ENCODE data around the gene FLRT1. TPM values are rescaled to one million over a fixed set of nuclear protein-coding genes. Genes with fewer than 3 reads are reported as not detected.
"Not testable (repeated sequence)": the region's sequence is repeated elsewhere in the genome, so short reads cannot be mapped to it uniquely, and the experiment has no call there.

FLRT1 gene
- total RNA-seq, 1 donor: not detected

DNA sequence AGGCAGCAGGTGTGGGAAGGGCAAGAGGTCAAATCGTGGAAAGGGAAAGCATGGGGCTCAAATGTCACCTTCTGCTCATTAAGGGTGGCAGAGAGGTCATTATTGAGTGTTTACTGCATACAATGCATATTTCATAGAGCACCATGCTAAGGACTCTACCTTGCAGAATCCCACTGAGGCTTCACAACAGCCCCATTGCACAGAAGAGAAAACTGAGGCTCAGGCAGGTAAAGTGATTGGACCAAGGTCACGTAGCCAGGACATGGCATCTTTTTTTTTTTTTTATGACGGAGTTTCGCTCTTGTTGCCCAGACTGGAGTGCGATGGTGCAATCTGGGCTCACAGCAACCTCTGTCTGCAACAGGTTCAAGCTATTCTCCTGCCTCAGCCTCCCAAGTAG, 7.8 kb downstream of the FLRT1 start:
- no peak overlapping the region for H3K4me3 ChIP-seq (ENCODE audit: low read length)
- no peaks in the 10 kb centered on the region for H3K9me3 ChIP-seq (ENCODE audit: low read depth, low read length)
- H3K4me1 ChIP-seq (ENCODE audit: insufficient read depth, low read length): no peaks in the 10 kb centered on the region
- H3K27me3 ChIP-seq (ENCODE audit: insufficient read depth, low read length): no peaks in the 10 kb centered on the region

DNA sequence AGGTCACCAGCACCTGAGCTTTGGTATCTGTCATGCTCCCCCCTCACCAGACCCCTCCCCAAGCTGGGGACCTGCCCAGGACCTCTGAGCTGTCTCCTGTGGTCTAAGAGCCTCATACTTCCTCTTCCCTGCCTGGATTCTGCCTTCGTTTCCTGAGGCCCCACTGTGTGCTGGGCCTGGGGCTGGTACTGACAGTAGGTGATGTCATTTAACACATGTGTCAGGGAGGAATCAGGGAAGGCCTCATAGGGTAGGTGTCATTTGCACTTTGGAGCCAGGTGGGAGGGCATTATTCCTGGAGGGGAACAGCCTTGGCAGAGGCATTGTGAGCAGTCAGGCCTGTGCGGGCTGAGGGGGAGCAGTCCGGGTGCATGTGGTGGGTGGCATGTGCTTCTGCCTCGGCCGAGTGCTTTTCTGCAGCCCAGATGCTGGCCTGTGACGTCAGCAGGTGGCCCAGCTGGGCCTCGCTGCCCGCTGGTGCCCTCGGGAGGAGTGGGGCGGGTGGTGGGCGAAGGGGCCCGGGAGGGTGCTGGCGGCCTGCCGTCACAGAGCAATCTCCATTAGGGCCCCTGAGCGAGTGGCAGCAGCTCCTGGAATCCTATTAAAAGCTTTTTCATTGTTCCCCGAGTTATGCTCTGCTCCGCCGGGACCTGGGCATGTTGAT, 9.1 kb downstream of the FLRT1 start:
- Histone ChIP-seq H3K9me3 (ENCODE audit: low read depth, low read length) (no peaks in the 10 kb centered on the region), H3K4me1 (ENCODE audit: insufficient read depth, low read length) (no peaks in the 10 kb centered on the region), H3K27me3 (ENCODE audit: insufficient read depth, low read length) (no peaks in the 10 kb centered on the region), H3K4me3 (ENCODE audit: low read length) (no peak overlapping the region)

DNA sequence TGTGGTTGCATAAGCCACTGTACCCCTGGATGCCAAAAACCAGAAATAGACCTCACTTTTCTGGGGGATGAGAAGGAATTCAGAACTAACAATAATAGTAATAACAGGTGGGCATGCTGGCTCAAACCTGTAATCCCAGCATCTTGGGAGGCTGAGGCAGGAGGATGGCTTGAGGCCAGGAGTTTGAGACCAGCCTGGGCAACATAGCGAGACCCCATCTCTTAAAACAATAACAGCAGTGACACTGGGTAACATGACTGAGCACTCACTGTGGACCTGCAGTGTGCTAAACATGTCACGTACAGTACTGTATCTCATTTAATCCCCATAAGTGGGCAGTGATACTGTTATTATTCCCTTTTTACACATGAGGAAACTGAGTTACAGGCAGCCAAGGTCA, 10.0 kb downstream of the FLRT1 start:
- Histone ChIP-seq H3K4me1 (ENCODE audit: insufficient read depth, low read length) (no peaks in the 10 kb centered on the region), H3K4me3 (ENCODE audit: low read length) (no peak overlapping the region), H3K27me3 (ENCODE audit: insufficient read depth, low read length) (no peaks in the 10 kb centered on the region), H3K9me3 (ENCODE audit: low read depth, low read length) (no peaks in the 10 kb centered on the region)

GRCh38 chr11:64047373-64047772, 11.6 kb downstream of the FLRT1 start:
- not testable (repeated sequence) for H3K9me3 ChIP-seq (ENCODE audit: low read depth, low read length); H3K4me1 ChIP-seq (ENCODE audit: insufficient read depth, low read length); H3K27me3 ChIP-seq (ENCODE audit: insufficient read depth, low read length); H3K4me3 ChIP-seq (ENCODE audit: low read length)

DNA sequence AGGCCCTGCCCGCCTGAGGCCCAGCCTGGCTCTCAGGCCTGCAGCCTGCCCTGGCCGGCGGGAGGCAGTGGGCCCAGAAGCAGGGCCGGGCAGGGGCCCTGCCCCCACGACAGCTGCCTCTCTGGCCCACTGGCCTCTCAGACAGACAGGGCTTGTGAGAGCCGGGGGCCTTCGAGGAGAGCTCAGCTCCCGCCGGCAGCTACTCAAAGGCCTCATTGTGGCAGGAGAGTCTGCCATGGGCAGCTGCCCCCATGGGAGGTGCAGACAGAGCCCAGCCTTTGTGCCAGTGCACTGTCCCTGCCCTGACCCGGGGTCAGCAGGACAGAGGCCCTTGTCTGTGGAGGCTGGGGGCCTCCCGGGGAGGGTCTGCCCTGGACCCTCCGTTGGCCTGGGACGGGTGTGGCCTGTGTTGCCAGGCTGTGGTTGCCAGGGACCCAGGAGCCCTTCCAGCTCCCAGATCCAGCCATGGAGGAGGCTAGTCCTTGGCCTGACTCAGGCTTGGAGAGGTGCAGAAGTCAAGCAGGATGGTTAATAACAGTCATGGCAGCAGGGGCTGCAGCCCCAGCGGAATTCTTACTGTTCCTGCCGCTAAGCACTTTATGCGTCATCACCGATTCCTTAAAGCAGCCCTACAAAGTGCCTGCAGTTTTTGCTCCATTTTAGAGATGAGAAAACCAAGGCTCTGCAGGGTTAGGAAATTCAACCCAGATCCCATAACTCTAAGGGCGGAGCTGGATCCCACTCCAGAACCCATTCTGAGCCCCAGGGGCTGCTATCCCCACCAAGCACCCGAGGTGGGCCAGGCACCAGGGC, 12.5 kb downstream of the FLRT1 start:
- Histone ChIP-seq H3K4me3 (ENCODE audit: low read length) (no peak overlapping the region), H3K9me3 (ENCODE audit: low read depth, low read length) (no peaks in the 10 kb centered on the region), H3K27me3 (ENCODE audit: insufficient read depth, low read length) (no peaks in the 10 kb centered on the region), H3K4me1 (ENCODE audit: insufficient read depth, low read length) (no peaks in the 10 kb centered on the region)

DNA sequence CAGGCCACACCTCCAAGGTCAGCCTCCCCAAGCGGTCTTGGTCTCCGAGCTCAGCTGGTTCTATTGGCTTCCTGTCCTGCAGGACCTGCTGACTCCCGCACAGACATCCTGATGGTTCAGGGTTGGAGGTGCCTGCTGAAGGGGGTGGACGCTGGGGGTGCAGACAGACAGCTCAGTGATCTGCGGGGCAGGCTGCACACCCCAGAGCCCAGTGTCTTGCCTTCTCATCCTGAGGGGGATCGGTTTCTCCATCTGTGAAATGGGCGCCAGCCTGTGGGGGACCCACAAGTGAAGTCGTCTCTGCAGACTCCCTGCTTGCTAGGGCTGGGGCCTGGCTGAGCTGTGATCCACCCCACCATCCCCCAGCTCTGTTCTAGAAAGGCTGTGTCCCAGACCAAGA, 13.8 kb downstream of the FLRT1 start:
- Histone ChIP-seq H3K4me3 (ENCODE audit: low read length) (no peak overlapping the region), H3K4me1 (ENCODE audit: insufficient read depth, low read length) (no peaks in the 10 kb centered on the region), H3K27me3 (ENCODE audit: insufficient read depth, low read length) (no peaks in the 10 kb centered on the region), H3K9me3 (ENCODE audit: low read depth, low read length) (no peaks in the 10 kb centered on the region)

- Histone ChIP-seq H3K27me3 (ENCODE audit: insufficient read depth, low read length) (no peaks in the 10 kb centered on the region), H3K4me3 (ENCODE audit: low read length) (no peak overlapping the region), H3K9me3 (ENCODE audit: low read depth, low read length) (no peaks in the 10 kb centered on the region), H3K4me1 (ENCODE audit: insufficient read depth, low read length) (no peaks in the 10 kb centered on the region)
Observed at GRCh38 chr11:64051297-64051696, 15.6 kb downstream of the FLRT1 start.

- Histone ChIP-seq H3K9me3 (ENCODE audit: low read depth, low read length) (no peaks in the 10 kb centered on the region), H3K4me1 (ENCODE audit: insufficient read depth, low read length) (no peaks in the 10 kb centered on the region), H3K4me3 (ENCODE audit: low read length) (no peak overlapping the region), H3K27me3 (ENCODE audit: insufficient read depth, low read length) (no peaks in the 10 kb centered on the region)
Observed at GRCh38 chr11:64052436-64052835, 16.7 kb downstream of the FLRT1 start.

- H3K4me1 ChIP-seq (ENCODE audit: insufficient read depth, low read length): no peaks in the 10 kb centered on the region
Observed at GRCh38 chr11:64052938-64053622, 17.3 kb downstream of the FLRT1 start.

GRCh38 chr11:64053699-64054098, 18.0 kb downstream of the FLRT1 start:
- Histone ChIP-seq H3K4me3 (ENCODE audit: low read length) (no peak overlapping the region), H3K4me1 (ENCODE audit: insufficient read depth, low read length) (no peaks in the 10 kb centered on the region), H3K9me3 (ENCODE audit: low read depth, low read length) (no peaks in the 10 kb centered on the region), H3K27me3 (ENCODE audit: insufficient read depth, low read length) (no peaks in the 10 kb centered on the region)

More at GRCh38 chr11:64052938-64053622, 17.3 kb downstream of the FLRT1 start:
- H3K27me3 ChIP-seq (ENCODE audit: insufficient read depth, low read length): no peaks in the 10 kb centered on the region
- H3K9me3 ChIP-seq (ENCODE audit: low read depth, low read length): no peaks in the 10 kb centered on the region
- no peak overlapping the region for H3K4me3 ChIP-seq (ENCODE audit: low read length)

DNA sequence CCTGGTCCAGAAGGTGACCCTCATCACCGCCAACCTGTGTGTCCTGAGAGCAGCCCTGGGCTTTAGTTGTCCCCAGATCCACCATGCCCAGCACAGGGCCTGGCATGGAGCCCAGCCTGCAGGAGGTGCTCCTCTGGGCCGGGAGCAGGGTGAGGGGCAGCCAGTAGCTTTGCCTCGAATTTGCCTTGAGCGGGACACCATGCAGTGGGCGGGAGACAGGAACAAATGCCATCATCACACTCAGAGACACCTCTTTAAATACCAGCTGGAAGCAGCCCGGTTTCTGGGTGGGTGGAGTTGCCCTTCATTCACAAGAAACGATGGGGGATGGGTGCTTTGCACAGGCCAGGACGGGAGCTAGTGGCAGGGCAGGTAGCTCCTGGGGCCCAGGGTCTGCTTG, 19.3 kb downstream of the FLRT1 start:
- Histone ChIP-seq H3K4me1 (ENCODE audit: insufficient read depth, low read length) (no peaks in the 10 kb centered on the region), H3K4me3 (ENCODE audit: low read length) (no peak overlapping the region), H3K9me3 (ENCODE audit: low read depth, low read length) (no peaks in the 10 kb centered on the region), H3K27me3 (ENCODE audit: insufficient read depth, low read length) (no peaks in the 10 kb centered on the region)

GRCh38 chr11:64056213-64056785, 20.6 kb downstream of the FLRT1 start:
- Histone ChIP-seq H3K27me3 (ENCODE audit: insufficient read depth, low read length) (peaks cover 10% of the 10 kb centered on the region), H3K4me3 (ENCODE audit: low read length) (no peak overlapping the region), H3K9me3 (ENCODE audit: low read depth, low read length) (no peaks in the 10 kb centered on the region), H3K4me1 (ENCODE audit: insufficient read depth, low read length) (peaks cover 12% of the 10 kb centered on the region)

DNA sequence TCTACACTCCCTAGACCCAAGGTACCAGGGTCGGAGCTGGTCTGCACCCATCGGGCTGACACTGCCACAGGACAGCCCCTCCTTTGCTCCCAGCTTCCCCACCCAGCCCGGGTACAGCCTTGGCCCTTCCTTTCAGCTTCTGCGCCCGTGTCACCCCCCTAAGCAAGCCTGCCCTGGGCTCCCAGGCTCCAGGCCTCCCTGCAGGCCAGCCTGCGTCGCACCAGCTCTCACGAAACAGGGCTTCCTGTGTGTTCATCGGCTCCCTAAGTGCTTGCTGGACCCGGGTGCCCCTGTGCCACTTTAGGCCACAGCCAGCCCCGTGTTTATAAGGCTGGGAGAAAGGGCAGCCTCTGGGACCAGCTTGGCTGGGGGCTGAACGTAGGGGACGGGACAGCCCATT, 21.1 kb downstream of the FLRT1 start:
- Histone ChIP-seq H3K9me3 (ENCODE audit: low read depth, low read length) (no peaks in the 10 kb centered on the region), H3K4me3 (ENCODE audit: low read length) (no peak overlapping the region), H3K27me3 (ENCODE audit: insufficient read depth, low read length) (peaks cover 13% of the 10 kb centered on the region), H3K4me1 (ENCODE audit: insufficient read depth, low read length) (peaks cover 14% of the 10 kb centered on the region)

- no peaks in the 10 kb centered on the region for H3K9me3 ChIP-seq (ENCODE audit: low read depth, low read length)
- peaks cover 18% of the 10 kb centered on the region for H3K27me3 ChIP-seq (ENCODE audit: insufficient read depth, low read length)
- H3K4me3 ChIP-seq (ENCODE audit: low read length): no peak overlapping the region
- H3K4me1 ChIP-seq (ENCODE audit: insufficient read depth, low read length): peaks cover 14% of the 10 kb centered on the region
Observed at GRCh38 chr11:64057890-64058289, 22.2 kb downstream of the FLRT1 start.

DNA sequence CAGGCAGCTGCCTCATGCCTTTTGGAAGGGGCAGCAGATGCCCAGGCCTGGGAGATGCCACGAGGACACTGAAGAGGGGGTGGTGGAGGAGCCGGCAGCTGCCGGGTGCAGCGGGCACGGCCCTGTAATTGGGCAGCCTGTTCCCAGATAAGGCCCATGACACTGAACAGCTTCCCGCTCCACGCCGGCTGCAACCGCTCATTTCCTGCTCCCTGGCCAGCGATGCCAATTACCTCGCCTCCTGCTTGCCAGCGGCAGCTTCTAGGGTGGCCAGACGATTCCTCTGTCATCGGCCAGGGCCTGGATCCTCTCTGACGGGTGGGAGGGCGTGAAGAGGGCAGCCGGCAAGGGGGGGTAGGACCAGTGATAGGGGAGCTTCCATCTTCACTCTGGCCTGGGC, 22.8 kb downstream of the FLRT1 start:
- peaks cover 14% of the 10 kb centered on the region for H3K4me1 ChIP-seq (ENCODE audit: insufficient read depth, low read length)
- no peaks in the 10 kb centered on the region for H3K9me3 ChIP-seq (ENCODE audit: low read depth, low read length)
- H3K4me3 ChIP-seq (ENCODE audit: low read length): no peak overlapping the region
- peaks cover 18% of the 10 kb centered on the region for H3K27me3 ChIP-seq (ENCODE audit: insufficient read depth, low read length)

All from mononuclear cell (primary cell).